GM03348 (cell line): ENCODE measurements around the gene CEP85L.
"Not testable (repeated sequence)": the region's sequence is repeated elsewhere in the genome, so short reads cannot be mapped to it uniquely, and the experiment has no call there.

Experiments used
- DNase-seq: peaks from one replicate; pipeline ENCODE4 v3.0.0; 2012; ENCODE audit warnings: low spot score

The CEP85L gene

GRCh38 chr6:118500130-118501015 is 151.0 kb downstream of the CEP85L start:
- no peak for DNase-seq

- no peak for DNase-seq
These were observed 155.7 kb downstream of the CEP85L start for GRCh38 chr6:118495485-118496280.

- DNase-seq = no peak
These were observed 157.3 kb downstream of the CEP85L start for GRCh38 chr6:118494091-118494490.

- DNase-seq = no peak
These were observed 161.4 kb downstream of the CEP85L start for GRCh38 chr6:118489990-118490389.

GRCh38 chr6:118488631-118489030 is 162.8 kb downstream of the CEP85L start:
- DNase-seq = no peak

GRCh38 chr6:118485601-118486550 is 165.5 kb downstream of the CEP85L start:
- DNase-seq = no peak

- DNase-seq = no peak
These were observed 174.8 kb downstream of the CEP85L start for GRCh38 chr6:118476551-118476950.

GRCh38 chr6:118473266-118473665 is 178.1 kb downstream of the CEP85L start:
- no peak for DNase-seq

- no peak for DNase-seq
These were observed 181.9 kb downstream of the CEP85L start for GRCh38 chr6:118469468-118469867.

GRCh38 chr6:118468682-118469465 is 182.5 kb downstream of the CEP85L start:
- DNase-seq = no peak

- no peak for DNase-seq
These were observed 184.2 kb downstream of the CEP85L start for GRCh38 chr6:118467181-118467580.

- no peak for DNase-seq
These were observed 186.8 kb downstream of the CEP85L start for GRCh38 chr6:118464620-118465019.

GRCh38 chr6:118460958-118461470 is 190.4 kb downstream of the CEP85L start:
- DNase-seq = no peak

GRCh38 chr6:118456982-118457381 is 194.4 kb downstream of the CEP85L start:
- no peak for DNase-seq

- DNase-seq = no peak
These were observed 199.6 kb downstream of the CEP85L start for GRCh38 chr6:118451839-118452238.

GRCh38 chr6:118444796-118445195 is 206.6 kb downstream of the CEP85L start:
- DNase-seq = no peak

GRCh38 chr6:118436482-118436881 is 214.9 kb downstream of the CEP85L start:
- no peak for DNase-seq

GRCh38 chr6:118434147-118434546 is 217.2 kb downstream of the CEP85L start:
- not testable (repeated sequence) for DNase-seq

GRCh38 chr6:118421312-118421711 is 230.1 kb downstream of the CEP85L start:
- not testable (repeated sequence) for DNase-seq

- DNase-seq = no peak
These were observed 231.7 kb downstream of the CEP85L start for GRCh38 chr6:118419448-118420394.
